HG03103 (cell line): ENCODE data around the gene CELF1.

Source experiments
- ATAC-seq: cut with Tn5 transposase; IDR thresholded peaks from one replicate; pipeline ENCODE4 v1.9.1; 2021; ENCODE audit warnings: low read depth; ENCODE audit not compliant: unreplicated experiment

The CELF1 gene

DNA sequence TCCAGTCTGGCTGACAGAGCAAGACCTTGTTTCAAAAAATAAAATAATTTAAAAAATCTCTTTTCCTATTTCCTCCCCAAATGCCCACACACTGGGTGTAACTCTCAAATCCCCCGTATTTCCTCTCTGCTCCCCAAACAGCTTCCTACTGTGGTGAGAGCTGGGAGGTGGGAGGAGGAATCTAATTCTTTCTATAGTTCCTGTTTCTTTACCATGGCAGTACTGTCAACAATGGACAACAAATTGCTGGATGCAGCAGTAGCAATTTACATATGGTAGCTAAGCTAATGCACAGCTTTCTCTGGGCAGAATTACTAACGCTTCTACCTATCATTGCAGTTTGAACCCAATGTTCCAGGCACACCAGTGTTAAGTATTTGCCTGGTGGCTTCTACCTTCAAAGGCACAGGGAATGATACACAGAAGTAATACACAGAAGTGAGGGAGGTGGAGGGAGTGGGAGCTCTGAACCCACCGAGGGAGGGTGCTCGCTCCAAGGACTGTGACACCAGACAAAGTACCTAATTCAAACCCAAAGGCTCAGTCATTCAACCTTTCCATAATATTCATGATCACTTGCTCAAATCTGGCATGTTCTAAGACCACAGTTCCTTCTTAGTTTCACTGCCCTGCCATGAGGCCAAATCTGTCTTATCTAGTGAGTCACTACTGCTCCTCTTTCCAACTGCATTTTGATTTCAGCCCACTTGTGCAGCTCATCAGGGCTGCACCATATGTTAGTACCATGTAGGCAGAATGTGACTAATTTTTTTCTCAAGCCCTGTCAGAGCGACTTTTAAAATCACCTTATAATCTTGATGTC lies 37.9 kb downstream of the CELF1 start:
- ATAC-seq, result no peak

DNA sequence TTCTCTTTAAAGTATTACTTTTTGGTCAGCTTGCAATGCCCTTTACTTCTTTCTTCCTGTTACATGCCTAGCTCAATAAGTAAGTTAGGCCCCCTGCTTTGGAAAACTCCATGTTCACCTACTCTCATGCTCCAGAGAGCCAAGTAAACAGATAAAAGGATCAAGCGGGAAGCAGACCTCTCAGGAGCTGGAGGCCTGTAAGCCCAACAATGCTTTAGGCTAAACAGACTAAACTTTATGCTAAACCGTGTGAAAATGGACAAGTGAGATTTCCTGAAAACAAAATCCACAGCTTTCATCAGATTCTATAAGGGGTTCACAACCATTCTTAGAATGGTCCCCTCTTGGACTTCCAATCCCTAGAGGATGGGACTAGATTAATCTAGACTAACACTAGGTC lies 40.2 kb downstream of the CELF1 start:
- ATAC-seq, result no peak

DNA sequence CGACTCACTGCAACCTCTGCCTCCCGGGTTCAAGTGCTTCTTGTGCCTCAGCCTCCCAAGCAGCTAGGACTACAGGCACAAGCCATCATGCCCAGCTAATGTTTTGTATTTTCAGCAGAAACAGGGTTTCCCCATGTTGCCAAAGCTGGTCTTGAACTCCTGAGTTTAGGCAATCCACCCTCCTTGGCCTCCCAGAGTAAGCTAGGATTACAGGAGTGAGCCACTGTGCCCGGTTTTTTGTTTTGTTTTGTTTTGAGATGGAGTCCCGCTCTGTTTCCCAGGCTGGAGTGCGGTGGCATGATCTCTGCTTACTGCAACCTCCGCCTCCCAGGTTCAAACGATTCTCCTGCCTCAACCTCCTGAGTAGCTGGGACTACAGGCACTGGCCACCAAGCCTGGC lies 41.0 kb downstream of the CELF1 start:
- no peak for ATAC-seq

DNA sequence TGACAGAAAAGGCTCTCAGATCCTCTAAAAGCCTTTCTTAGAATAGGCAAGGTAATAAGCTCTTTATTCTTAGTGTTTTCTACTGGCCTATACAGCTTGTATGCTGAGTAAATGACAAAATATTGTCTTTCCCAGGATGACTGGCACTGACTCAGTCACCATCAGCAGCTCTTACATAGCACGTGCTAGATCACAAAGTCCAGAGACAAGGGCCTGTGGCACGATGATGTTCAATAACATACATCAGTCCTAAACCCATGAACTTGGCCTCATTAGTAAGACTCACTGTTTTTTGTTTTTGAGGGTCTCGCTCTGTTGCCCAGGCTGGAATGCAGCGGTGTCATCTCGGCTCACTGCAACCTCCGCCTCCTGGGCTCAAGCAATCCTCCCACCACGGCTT lies 42.7 kb downstream of the CELF1 start:
- no peak for ATAC-seq

- no peak for ATAC-seq
Observed at GRCh38 chr11:47509077-47509536, 43.8 kb downstream of the CELF1 start.

DNA sequence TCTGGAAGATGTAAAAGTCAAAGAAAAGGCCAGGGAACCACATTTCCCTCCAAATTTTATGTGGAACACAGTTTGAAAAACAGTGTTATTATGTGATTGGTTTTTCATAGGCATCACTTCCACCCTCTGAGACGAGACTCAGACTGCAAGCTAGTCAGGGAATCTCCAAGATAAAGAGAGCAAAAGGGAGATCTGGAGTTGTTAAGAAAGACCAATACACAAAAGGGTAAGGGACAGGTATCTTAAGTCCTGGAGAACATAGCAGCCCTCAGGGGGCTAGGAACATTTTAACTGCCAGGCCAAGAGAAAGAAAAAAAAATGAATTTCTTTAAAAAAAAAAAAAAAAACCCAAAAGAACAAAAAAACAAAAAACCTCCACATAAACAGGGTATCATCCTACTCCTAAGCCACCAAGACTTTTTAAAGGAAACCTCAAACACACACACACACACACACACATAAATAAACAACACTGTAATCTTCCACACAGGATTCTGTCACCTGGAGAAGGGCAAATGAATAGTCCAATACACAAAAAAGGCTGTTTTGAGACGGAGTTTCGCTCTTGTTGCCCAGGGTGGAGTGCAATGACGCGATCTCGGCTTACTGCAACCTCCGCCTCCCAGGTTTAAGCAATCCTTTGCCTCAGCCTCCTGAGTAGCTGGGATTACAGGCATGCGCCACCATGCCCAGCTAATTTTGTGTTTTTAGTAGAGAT lies 44.5 kb downstream of the CELF1 start:
- no peak for ATAC-seq

DNA sequence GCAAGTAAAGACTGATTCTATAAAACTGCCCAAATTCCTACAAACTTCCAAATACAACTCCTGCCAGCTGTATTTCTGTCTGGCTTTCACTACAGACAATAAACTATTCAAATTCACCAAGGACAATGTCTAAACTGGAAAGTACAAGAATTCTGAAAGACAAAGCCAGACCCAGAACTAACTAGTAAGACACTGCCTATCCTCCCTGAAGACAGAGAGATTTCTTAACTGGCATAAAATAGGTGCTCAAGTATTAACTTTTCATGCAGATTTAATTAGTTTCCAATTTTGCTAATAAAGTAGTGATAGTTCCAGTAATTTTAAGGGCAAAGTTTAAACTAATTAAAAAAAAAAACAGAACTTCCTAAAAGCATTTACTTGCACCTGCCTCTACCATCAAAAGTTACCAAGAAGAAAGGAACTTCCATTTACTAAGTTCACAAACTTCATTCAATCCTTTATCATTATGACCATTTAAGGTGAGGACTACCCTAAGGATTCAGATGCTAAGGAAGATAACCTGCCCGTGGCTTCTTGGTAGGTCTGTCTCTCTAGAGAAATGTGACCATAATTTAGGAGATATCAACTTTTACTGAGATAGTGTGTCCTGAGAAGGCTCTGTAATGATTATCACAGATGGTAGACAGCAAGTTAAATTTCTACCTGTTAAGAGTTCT lies 45.2 kb downstream of the CELF1 start:
- no peak for ATAC-seq

- ATAC-seq, result no peak
Observed at GRCh38 chr11:47506795-47507562, 46.0 kb downstream of the CELF1 start.

- ATAC-seq, result no peak
Observed at GRCh38 chr11:47506373-47506772, 46.6 kb downstream of the CELF1 start.

GRCh38 chr11:47504910-47505309 lies 48.0 kb downstream of the CELF1 start:
- ATAC-seq, result no peak

- no peak for ATAC-seq
Observed at GRCh38 chr11:47503227-47503626, 49.7 kb downstream of the CELF1 start.

DNA sequence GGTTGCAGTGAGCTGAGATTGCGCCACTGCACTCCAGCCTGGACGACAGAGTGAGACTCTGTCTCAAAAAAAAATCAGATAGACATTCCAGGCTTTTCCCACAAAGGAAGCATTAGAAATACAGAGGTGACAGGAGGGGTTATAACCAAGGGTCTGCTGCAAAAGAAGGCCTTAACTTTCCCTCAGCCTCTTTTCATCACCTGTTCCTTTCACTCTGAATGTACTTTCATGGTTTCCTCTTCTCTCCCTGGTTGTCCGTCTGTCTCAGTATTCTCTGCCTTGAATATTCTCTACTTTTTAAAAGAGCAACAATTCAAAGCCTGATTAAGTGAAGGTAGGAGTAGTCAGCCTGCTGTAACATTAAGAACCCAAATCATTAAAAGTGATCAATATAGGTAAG lies 50.2 kb downstream of the CELF1 start:
- no peak for ATAC-seq

- ATAC-seq, result no peak
Observed at GRCh38 chr11:47501101-47501500, 51.8 kb downstream of the CELF1 start.

DNA sequence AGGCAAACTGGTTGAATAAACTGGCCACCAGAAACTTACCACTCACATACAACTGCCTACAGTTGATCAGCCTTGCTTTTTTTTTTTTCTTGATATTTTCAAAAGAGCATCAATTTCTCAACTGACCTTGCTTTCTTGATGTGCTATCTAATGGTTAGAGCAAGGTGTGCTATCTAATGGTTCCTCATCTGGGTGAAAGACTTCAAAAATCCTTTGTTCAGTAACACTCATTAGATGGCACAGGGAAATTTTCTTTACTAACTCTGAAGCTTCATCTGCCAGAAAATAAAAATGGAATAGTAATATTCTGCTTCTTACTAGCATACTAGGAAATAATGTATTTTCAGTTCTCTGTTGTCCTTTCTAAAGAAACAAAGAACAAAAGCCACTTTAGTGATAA lies 52.8 kb downstream of the CELF1 start:
- no peak for ATAC-seq

- no peak for ATAC-seq
Observed at GRCh38 chr11:47499614-47500013, 53.3 kb downstream of the CELF1 start.

DNA sequence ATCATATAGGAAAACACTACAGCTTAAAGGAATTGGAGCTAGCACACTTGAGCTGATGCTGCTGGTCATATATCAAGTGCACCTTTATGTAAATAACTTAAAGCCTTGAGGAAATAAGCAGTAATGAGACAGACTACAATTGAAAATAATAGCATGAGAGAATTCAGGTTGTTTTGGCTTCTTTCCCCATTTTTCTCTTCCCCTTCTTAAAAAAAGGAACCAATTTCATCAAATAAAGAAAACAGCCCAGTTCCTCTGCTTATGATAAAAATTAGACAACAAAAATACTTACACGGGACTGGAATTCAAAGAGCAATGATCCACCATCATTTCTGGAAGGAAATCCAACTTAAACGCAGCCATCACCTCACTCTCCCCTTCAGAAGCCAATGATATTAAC lies 53.8 kb downstream of the CELF1 start:
- ATAC-seq, result no peak

DNA sequence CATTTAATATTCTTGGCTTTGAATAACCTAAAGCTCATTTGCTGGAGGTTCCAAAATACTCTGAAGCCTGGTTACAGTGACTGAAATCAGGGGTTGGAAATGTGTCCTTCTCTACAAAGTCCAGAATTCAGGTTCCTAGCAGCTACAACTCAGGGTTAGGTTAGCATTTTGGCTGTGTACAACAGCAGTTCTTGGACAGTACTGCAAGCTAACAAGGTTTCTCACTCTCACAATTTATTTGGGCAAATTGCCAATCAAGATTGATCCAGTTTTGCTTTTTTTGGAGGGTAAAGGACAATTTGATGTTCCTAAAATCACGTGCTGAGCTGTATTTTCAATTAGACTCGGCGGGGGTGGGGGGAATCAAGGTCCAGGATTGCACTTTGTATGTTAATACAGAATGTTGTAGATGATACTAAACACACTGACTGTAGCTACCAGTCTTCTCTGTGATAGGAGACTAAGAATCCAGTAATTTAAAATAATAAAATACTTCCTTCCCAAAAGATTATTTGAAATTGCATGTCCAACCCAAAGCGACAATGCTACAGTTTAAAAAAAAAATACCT lies 54.3 kb downstream of the CELF1 start:
- ATAC-seq, result no peak

GRCh38 chr11:47498149-47498548 lies 54.8 kb downstream of the CELF1 start:
- ATAC-seq, result no peak

- no peak for ATAC-seq
Observed at GRCh38 chr11:47496808-47497207, 56.1 kb downstream of the CELF1 start.

GRCh38 chr11:47495856-47496217 lies 57.1 kb downstream of the CELF1 start:
- ATAC-seq, result no peak
